GM19463 (cell line): ENCODE results near the gene CTPS2.
"Not testable (repeated sequence)": the region's sequence is repeated elsewhere in the genome, so short reads cannot be mapped to it uniquely, and the experiment has no call there.

Experiments used
- ATAC-seq: cut with Tn5 transposase; IDR thresholded peaks from one replicate; pipeline ENCODE4 v1.9.1; 2021; ENCODE audit warnings: mild to moderate bottlenecking, moderate library complexity; ENCODE audit not compliant: unreplicated experiment

Gene CTPS2

GRCh38 chrX:16658284-16658683 is 54.2 kb downstream of the CTPS2 start:
- ATAC-seq = no peak

DNA sequence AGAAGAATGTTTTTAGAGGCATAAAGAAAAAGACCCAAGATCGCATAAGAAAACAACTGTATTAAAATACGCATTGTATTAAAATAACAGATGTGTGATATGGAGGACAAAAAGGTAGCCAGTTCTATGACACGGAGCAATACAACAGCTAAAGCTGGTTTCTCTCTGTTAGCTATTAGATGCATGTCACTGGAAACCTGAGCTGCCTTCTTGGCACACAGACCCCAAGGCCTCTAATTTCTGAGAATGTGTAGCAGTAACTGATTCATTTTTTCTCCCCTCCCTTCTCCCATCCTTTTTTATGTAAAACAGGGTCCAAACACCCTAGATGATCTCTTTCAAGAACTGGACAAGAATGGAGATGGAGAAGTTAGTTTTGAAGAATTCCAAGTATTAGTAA is 58.4 kb downstream of the CTPS2 start:
- no peak for ATAC-seq

GRCh38 chrX:16653424-16653823 is 59.0 kb downstream of the CTPS2 start:
- no peak for ATAC-seq

- no peak for ATAC-seq
Measured at GRCh38 chrX:16651391-16652024, 61.0 kb downstream of the CTPS2 start.

DNA sequence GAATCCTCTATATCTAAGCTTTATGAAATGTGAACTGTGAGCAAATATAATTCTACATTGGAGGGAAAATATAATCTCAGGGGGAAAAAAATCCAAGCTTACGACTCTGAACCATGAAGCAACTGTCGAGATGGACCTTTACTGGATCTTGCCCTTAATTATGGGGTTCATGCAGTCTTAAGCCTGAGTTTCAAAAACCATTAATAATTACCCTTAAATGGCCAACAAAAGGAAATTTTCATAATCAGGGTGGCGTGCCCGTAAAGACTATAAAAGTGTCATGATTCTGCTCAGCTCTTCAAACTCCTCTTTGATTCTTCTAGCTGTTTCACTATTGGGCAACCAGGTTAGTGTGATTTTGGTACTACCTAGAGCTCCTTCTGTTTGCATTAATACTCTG is 62.6 kb downstream of the CTPS2 start, which contains the start of gene S100G:
TSS of gene S100G (plus strand) at position 301 of the 400 bp plus-strand sequence. CDS start 849 bp downstream, outside the sequence.
- ATAC-seq = no peak

DNA sequence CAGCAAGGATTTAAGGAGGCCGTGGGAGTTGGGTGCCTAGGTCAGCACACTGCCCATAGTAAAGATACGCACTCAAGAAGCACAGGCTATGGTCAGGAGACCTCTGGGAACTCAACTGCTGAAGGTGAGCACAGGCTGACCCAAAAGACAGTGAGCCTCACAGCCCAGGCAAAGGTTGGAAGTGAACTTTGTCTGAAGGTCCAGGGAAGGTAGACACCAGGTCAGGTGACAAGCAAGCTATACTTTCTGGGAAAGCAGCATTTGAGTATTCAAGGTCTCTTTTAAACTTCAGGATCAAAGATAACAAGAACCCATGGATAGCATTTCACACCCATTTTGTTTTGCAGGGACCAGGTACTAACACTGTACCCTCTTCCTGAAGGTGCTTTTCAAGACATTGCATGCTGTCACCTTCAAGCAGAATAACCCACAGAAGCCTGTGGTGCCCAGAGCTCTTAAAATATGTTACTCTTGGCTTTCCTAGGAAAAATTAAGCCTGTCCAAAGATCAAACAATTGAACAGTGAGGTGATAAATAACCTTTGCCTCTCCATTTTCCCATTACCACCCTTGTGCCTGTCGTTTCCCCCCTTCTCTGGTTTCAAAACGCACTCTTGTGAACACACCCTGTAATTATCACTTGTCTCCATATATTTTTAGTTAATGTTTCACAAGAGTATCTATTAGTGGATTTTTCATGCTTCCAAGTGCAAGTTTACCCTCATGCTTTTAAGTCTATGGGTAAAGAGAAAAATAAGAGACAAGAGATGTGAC is 65.9 kb downstream of the CTPS2 start:
- no peak for ATAC-seq

DNA sequence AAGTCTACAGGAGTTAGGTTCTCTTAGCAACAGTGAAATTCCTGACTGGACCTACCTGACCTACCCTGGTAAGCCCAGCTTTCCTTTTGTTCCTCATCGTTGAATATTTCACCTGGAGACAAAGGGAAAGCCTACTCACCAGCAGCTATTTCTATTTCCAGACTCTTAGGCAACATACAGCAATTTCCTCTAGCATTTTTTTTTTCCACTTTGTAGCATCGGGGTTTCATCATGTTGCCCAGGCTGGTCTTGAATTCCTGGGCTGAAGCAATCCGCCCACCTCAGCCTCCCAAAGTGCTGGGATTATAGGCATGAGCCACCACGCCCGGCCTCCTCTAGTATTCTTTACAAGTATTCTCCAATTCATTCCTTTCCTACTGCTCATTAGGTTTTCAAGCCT is 69.3 kb downstream of the CTPS2 start:
- ATAC-seq = no peak

GRCh38 chrX:16640823-16641222 is 71.6 kb downstream of the CTPS2 start:
- no peak for ATAC-seq

GRCh38 chrX:16639966-16640365 is 72.5 kb downstream of the CTPS2 start:
- no peak for ATAC-seq

DNA sequence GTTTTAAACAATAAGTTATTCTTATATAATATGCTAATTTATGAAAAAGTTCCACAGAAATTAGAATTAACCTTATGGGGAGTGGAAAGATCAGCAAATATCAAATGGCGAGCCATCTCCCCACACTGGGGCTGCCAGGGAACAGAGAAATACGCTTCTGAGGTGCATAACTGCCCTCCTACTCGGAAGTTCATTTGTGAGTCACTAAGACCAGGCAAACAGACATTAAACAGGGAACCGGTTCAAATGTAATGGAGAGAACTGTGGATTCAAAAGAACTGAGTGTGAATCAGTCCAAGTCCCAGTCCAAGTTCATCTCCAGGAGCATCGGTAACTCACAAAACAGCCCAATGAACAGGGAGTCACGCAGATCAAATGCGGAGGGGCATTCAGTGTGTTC is 73.9 kb downstream of the CTPS2 start:
- ATAC-seq = no peak

DNA sequence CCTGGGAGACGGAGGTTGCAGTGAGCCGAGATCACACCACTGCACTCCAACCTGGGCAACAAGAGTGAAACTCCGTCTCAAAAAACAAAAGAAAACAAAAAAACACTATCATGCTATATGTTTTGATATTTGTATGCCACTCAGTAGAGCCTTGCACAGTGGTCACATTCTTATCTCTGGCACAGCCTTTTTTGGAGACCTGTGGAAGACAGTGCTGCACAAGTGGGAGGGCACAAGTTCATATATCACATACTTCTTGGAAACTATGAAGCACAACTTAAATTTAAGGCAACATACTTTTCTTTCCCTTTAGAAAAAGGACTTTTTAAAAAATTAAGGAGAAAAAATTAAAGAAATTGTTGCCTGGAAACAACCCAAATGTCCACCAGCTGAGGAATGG is 76.9 kb downstream of the CTPS2 start:
- no peak for ATAC-seq

GRCh38 chrX:16635040-16635439 is 77.4 kb downstream of the CTPS2 start:
- no peak for ATAC-seq

GRCh38 chrX:16633754-16634153 is 78.7 kb downstream of the CTPS2 start:
- no peak for ATAC-seq

- no peak for ATAC-seq
Measured at GRCh38 chrX:16629909-16630308, 82.6 kb downstream of the CTPS2 start.

DNA sequence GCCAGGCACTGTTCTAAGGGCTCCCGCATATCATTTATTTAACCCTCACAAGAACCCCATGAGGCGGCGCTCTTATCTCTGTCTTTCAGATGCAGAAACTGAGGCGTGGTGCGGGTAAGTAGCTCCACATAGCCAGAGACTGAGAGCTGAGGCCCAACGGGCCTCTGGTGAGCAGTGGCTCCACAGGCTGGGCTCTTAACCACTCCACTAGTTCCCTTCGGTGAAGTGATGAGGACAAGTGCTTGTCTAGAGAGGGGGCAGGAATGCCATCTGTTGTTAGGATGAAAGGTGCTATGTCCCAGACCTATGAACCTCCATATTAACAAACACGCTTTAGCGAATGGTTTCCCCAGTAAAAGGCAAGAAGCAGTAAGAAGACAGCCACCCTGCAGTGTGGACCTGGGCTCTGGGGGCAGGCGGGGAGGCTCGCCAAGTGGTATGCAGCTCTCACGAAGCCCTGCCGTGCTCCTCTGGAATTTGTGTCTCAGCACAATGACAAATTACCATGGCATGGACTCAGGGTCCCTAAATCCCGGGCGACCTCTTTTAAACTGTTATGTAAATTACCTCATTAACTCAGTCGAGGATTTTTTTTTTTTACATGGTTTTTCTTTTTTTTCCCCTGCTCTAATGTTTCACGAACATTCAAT is 83.4 kb downstream of the CTPS2 start:
- ATAC-seq = no peak

GRCh38 chrX:16628511-16628910 is 84.0 kb downstream of the CTPS2 start:
- ATAC-seq = not testable (repeated sequence)

DNA sequence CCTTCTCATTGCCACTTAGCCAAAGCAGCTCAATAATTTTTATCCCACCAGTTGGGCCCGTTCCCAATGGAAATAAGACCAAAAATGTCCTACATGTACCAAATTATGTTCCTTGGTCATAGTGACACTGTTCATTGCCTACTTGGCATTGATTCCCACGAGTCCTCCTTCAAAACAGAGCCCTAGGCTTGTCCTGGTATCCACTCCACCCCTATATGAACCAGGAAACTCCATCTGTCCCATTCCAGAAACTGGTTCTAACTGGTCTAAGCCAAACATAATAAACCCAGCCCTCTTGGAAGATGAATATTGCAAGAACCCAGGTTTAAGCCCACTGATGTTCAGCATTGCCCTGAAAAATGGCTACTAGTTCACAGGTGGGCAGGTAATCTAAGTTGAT is 93.4 kb downstream of the CTPS2 start:
- ATAC-seq = no peak

DNA sequence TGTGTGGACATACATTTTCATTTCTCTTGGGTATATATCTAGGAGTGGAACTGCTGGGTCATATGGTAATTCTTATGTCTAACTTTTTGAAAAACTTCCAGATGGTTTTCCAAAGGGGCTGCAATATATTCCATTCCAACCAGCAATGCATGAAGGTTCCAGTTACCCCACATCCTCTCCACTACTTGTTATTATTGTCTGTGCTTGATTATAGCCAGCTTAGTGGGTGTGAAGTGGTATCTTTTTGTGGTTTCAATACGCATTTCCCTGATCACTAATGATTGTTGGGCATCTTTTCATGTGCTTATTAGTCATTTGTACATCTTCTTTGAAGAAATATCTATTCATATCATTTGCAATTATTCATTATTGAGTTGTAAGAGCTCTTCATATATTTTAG is 94.0 kb downstream of the CTPS2 start:
- no peak for ATAC-seq

DNA sequence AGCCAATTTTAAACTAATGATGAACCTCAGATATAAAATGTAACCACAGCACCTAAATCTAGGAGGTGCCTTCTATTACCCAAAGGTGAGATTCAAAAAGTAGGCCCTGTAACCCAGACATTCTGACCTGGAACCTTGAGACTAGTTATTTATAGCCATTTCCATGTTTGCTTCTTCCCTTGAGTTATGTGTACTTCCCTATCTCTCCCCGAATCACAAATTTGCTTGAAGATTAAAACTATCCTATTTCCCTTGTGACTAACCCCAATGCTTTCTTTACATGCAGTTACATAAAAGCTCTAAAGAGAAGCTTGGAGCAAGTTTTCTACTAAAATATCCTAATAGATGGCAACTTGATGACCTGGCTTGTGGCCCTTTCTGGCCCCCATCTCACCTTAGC is 95.1 kb downstream of the CTPS2 start:
- ATAC-seq = no peak

- ATAC-seq = no peak
Measured at GRCh38 chrX:16612257-16612897, 100.1 kb downstream of the CTPS2 start.

GRCh38 chrX:16610654-16611053 is 101.8 kb downstream of the CTPS2 start:
- ATAC-seq = not testable (repeated sequence)
